Ascending aorta (tissue), 2 donors: ENCODE results near the gene RLN3. TPM values are rescaled to one million over a fixed set of nuclear protein-coding genes. Genes with fewer than 3 reads are reported as not detected.

Source experiments
- DNase-seq, 2 donors: peaks; one replicate each; pipeline ENCODE4 v3.0.0-alpha.2; 2019; ENCODE audit warnings: low spot score in 2 of 2
- H3K27ac ChIP-seq, 2 donors: fragments of 200-600 bp; sonication (generic); one replicate each; pipeline ENCODE4 v1.5.1; 2016 to 2017; ENCODE audit warnings: mild to moderate bottlenecking in 1 of 2
- H3K27me3 ChIP-seq: fragments of 200-600 bp; sonication (generic); one replicate; pipeline ENCODE4 v1.5.1; 2017
- H3K36me3 ChIP-seq, 2 donors: fragments of 200-600 bp; sonication (generic); one replicate each; pipeline ENCODE4 v1.5.1; 2016
- H3K4me1 ChIP-seq, 2 donors: fragments of 200-600 bp; sonication (generic); one replicate each; pipeline ENCODE4 v1.5.1; 2016 to 2017; ENCODE audit warnings: mild to moderate bottlenecking in 1 of 2
- H3K4me3 ChIP-seq, 2 donors: fragments of 200-600 bp; sonication (generic); one replicate each; pipeline ENCODE4 v1.5.1; 2016 to 2017; ENCODE audit warnings: mild to moderate bottlenecking in 1 of 2
- H3K9me3 ChIP-seq, 2 donors: fragments of 200-600 bp; sonication (generic); one replicate each; pipeline ENCODE4 v1.5.1; 2016
- CTCF ChIP-seq, 3 experiments: fragments of 200-600 bp in 2 of 3; fragments of 450-650 bp in 1 of 3; sonication (generic) in 2 of 3; IDR thresholded peaks; one replicate each; pipeline ENCODE4 v1.5.1; 2016 to 2019; ENCODE audit warnings: antibody characterized with exemption in 3 of 3, mild to moderate bottlenecking in 1 of 3, moderate library complexity in 1 of 3
- intact Hi-C: fragments of 100-400 bp; cut with DNase I; formaldehyde crosslinking; loops from one replicate; pipeline ENCODE4 v1.15.1; 2023
- total RNA-seq: library from RNA; depleted of rRNA; stranded (reverse); fragments of >200 nt; gene quantifications from one replicate; pipeline ENCODE4 v1.1.0, GENCODE V29; 2016

The RLN3 gene
- total RNA-seq, 1 donor from 2014 or later = not detected

GRCh38 chr19:13995878-13996765 lies 31.8 kb upstream of the RLN3 start:
- intact Hi-C loops = no loop called here
- Histone ChIP-seq H3K9me3 (no peaks in the 10 kb centered on the region), H3K27ac (no peak overlapping the region), H3K27me3 (no peaks in the 10 kb centered on the region), H3K36me3 (peaks cover 0 to 15% of the 10 kb centered on the region in 2 donors), H3K4me3 (no peak overlapping the region), H3K4me1 (no peaks in the 10 kb centered on the region)
- TF ChIP-seq CTCF (IDR thresholded peaks at IDR 0.05) = no peak
- no peak for DNase-seq

- intact Hi-C loops = no loop called here
- no peak for DNase-seq
Measured at GRCh38 chr19:13996928-13997630, 30.9 kb upstream of the RLN3 start.

GRCh38 chr19:13997631-13997962 lies 30.4 kb upstream of the RLN3 start:
- no peaks in the 10 kb centered on the region for H3K9me3 ChIP-seq
- intact Hi-C loops = no loop called here
- no peak overlapping the region for H3K4me3 ChIP-seq
- DNase-seq = no peak
- no peaks in the 10 kb centered on the region for H3K27me3 ChIP-seq
- TF ChIP-seq CTCF (IDR thresholded peaks at IDR 0.05) = no peak
- no peak overlapping the region for H3K27ac ChIP-seq
- H3K36me3 ChIP-seq = peaks cover 0 to 8% of the 10 kb centered on the region in 2 donors
- no peaks in the 10 kb centered on the region for H3K4me1 ChIP-seq

More at GRCh38 chr19:13996928-13997630, 30.9 kb upstream of the RLN3 start:
- Histone ChIP-seq H3K36me3 (peaks cover 0 to 9% of the 10 kb centered on the region in 2 donors), H3K4me3 (no peak overlapping the region), H3K4me1 (no peaks in the 10 kb centered on the region), H3K27me3 (no peaks in the 10 kb centered on the region), H3K9me3 (no peaks in the 10 kb centered on the region), H3K27ac (no peak overlapping the region)
- no peak for TF ChIP-seq CTCF (IDR thresholded peaks at IDR 0.05)

- Histone ChIP-seq H3K27me3 (no peaks in the 10 kb centered on the region), H3K4me3 (no peak overlapping the region), H3K9me3 (no peaks in the 10 kb centered on the region), H3K36me3 (peaks cover 0 to 3% of the 10 kb centered on the region in 2 donors), H3K27ac (no peak overlapping the region), H3K4me1 (peaks cover under 1 to 8% of the 10 kb centered on the region in 2 donors)
- intact Hi-C loops = no loop called here
- no peak for DNase-seq
- TF ChIP-seq CTCF (IDR thresholded peaks at IDR 0.05) = no peak
Measured at GRCh38 chr19:13998426-13998825, 29.5 kb upstream of the RLN3 start.

- peaks cover 7 to 14% of the 10 kb centered on the region in 2 donors for H3K4me1 ChIP-seq
- H3K4me3 ChIP-seq = no peak overlapping the region
- no peaks in the 10 kb centered on the region for H3K27me3 ChIP-seq
- intact Hi-C loops = no loop called here
- no peak overlapping the region for H3K27ac ChIP-seq
- no peaks in the 10 kb centered on the region for H3K9me3 ChIP-seq
- H3K36me3 ChIP-seq = peaks cover 0 to 3% of the 10 kb centered on the region in 2 donors
- DNase-seq = no peak
- no peak for TF ChIP-seq CTCF (IDR thresholded peaks at IDR 0.05)
Measured at GRCh38 chr19:13999085-13999484, 28.9 kb upstream of the RLN3 start.
